K562 (cell line): ENCODE results near the gene ZNF74. TPM values are rescaled to one million over a fixed set of nuclear protein-coding genes. Genes with fewer than 3 reads are reported as not detected.
A peak's percentile ranks its signal among the peaks of the same experiment; 100 is the strongest.

Experiments used
- ATAC-seq: fragments of 200-7000 bp; cut with Tn5 transposase; 3 replicates; pipeline ENCODE4 v1.9.1; 2020; ENCODE audit warnings: moderate library complexity
- BruUV-seq: library from RNA; stranded (reverse); fragments of 400-500 nt; replicated peaks from 2 replicates; lab custom pipeline; 2021; lab: Mats Ljungman, UMichigan
- CTCF ChIA-PET: fragments of 300-600 bp; formaldehyde crosslinking; extraction: SDS; loops from one replicate; lab custom pipeline; 2021; ENCODE audit warnings: low intra/inter-chr PET ratio; lab: Yijun Ruan, JAX
- POLR2A ChIA-PET: fragments of 300-600, 350-650 bp; sonication (Branson Sonifier 250); formaldehyde crosslinking; extraction: SDS; loops from one replicate; lab custom pipeline; 2021; ENCODE audit warnings: antibody characterized with exemption, inconsistent platforms; lab: Yijun Ruan, JAX
- DNase-seq, 4 experiments: peaks; one replicate each; pipeline versions ENCODE4 v3.0.0 to v3.0.0-alpha.2; 2011 to 2018; ENCODE audit warnings: low spot score in 3 of 4, mixed read lengths in 3 of 4; ENCODE audit errors: extremely low read depth in 1 of 4
- FAIRE-seq: peaks from 2 replicates; lab custom pipeline; 2011; peaks lifted over from hg19 to GRCh38; lab: Jason Lieb, UNC
- H2AFZ ChIP-seq: 2 replicates; pipeline ENCODE4 v1.6.0; 2011; ENCODE audit warnings: low read depth, low read length, control low read depth, inconsistent platforms
- H3K27ac ChIP-seq: fragments of 200-600 bp; 3 replicates; pipeline ENCODE4 v1.8.0; 2011; ENCODE audit warnings: low read depth, mild to moderate bottlenecking, control low read depth, inconsistent platforms, low read length, moderate library complexity, mixed read lengths; ENCODE audit errors: extremely low read depth
- H3K27me3 ChIP-seq, 2 experiments: fragments of 300-600 bp in 1 of 2; 2 replicates in 1 of 2; 3 replicates in 1 of 2; pipeline versions ENCODE4 v1.6.0 to v1.8.0; 2011; ENCODE audit warnings: inconsistent platforms in 2 of 2, low read length in 2 of 2, mild to moderate bottlenecking in 1 of 2, mixed read lengths in 1 of 2, moderate library complexity in 1 of 2; ENCODE audit not compliant: control insufficient read depth in 2 of 2, insufficient read depth in 2 of 2
- H3K36me3 ChIP-seq: fragments of 300-600 bp; 3 replicates; pipeline ENCODE4 v1.8.0; 2011; ENCODE audit warnings: mild to moderate bottlenecking, low read length, inconsistent platforms; ENCODE audit not compliant: control insufficient read depth, insufficient read depth
- H3K4me1 ChIP-seq, 2 experiments: fragments of 200-600 bp in 1 of 2; replicated peaks in 1 of 2; 2 replicates in 1 of 2; 3 replicates in 1 of 2; pipeline versions ENCODE4 v1.5.1 to v1.8.0; 2011; ENCODE audit warnings: inconsistent platforms in 2 of 2, low read length in 2 of 2, mild to moderate bottlenecking in 1 of 2, mixed read lengths in 1 of 2, moderate library complexity in 1 of 2; ENCODE audit not compliant: control insufficient read depth in 2 of 2, insufficient read depth in 2 of 2
- H3K4me2 ChIP-seq: 2 replicates; pipeline ENCODE4 v1.6.1; 2011; ENCODE audit warnings: low read length, control low read depth, inconsistent platforms, mixed read lengths; ENCODE audit not compliant: insufficient read depth
- H3K4me3 ChIP-seq: fragments of 200-600 bp; sonication (generic), shearing (Covaris generic); 2 replicates; pipeline ENCODE4 v1.5.1; 2016; ENCODE audit warnings: control low read depth, inconsistent platforms
- H3K79me2 ChIP-seq: fragments of 200-600 bp; 3 replicates; pipeline ENCODE4 v1.8.0; 2011; ENCODE audit warnings: low read length, inconsistent platforms; ENCODE audit not compliant: control insufficient read depth, insufficient read depth
- H3K9ac ChIP-seq, 2 experiments: 2 replicates each; pipeline versions ENCODE4 v1.6.0 to v1.6.1; 2011; ENCODE audit warnings: low read depth in 2 of 2, low read length in 2 of 2, control low read depth in 1 of 2, inconsistent platforms in 1 of 2, mild to moderate bottlenecking in 1 of 2, mixed read lengths in 1 of 2; ENCODE audit not compliant: insufficient read depth in 1 of 2
- H3K9me1 ChIP-seq: one replicate; pipeline ENCODE4 v1.6.0; 2011; ENCODE audit warnings: inconsistent platforms, mild to moderate bottlenecking, low read length, moderate library complexity; ENCODE audit not compliant: control insufficient read depth, insufficient read depth
- H3K9me3 ChIP-seq: replicated peaks from 2 replicates; pipeline ENCODE4 v1.5.1; 2011; ENCODE audit warnings: low read depth, low read length, inconsistent platforms; ENCODE audit not compliant: control insufficient read depth, insufficient read depth
- H4K20me1 ChIP-seq: replicated peaks from 2 replicates; pipeline ENCODE4 v1.6.1; 2011; ENCODE audit warnings: low read length, inconsistent platforms, mixed read lengths; ENCODE audit not compliant: control insufficient read depth, insufficient read depth
- ASH1L ChIP-seq: fragments of 450-650 bp; IDR thresholded peaks from 2 replicates; pipeline ENCODE4 v1.6.1; 2018; ENCODE audit warnings: borderline replicate concordance, mild to moderate bottlenecking, low read depth; ENCODE audit not compliant: partially characterized antibody
- CEBPB ChIP-seq: fragments of 450-650 bp; IDR thresholded peaks from 2 replicates; pipeline ENCODE4 v1.6.1; 2016; ENCODE audit warnings: missing genetic modification characterization, missing compliant biosample characterization
- FOXP4 ChIP-seq: sonication (generic); formaldehyde crosslinking; IDR thresholded peaks from 2 replicates; pipeline ENCODE4 v1.8.0; 2022; ENCODE audit warnings: mild to moderate bottlenecking, missing genetic modification reagents, borderline replicate concordance
- HOXB6 ChIP-seq: fragments of 250-450 bp; sonication (Bioruptor Pico); IDR thresholded peaks from 2 replicates; pipeline ENCODE4 v1.5.1; 2022; ENCODE audit warnings: mild to moderate bottlenecking, borderline replicate concordance
- KLF1 ChIP-seq: fragments of 450-650 bp; IDR thresholded peaks from 2 replicates; pipeline ENCODE4 v1.6.1; 2016; ENCODE audit warnings: missing genetic modification characterization, missing compliant biosample characterization
- KLF10 ChIP-seq: fragments of 250-450 bp; sonication (Bioruptor Pico); IDR thresholded peaks from 2 replicates; pipeline ENCODE4 v1.6.1; 2021; ENCODE audit warnings: matching md5 sums
- MAX ChIP-seq: sonication (generic); formaldehyde crosslinking; IDR thresholded peaks from 2 replicates; pipeline ENCODE4 v1.9.0; 2022; ENCODE audit warnings: mild to moderate bottlenecking, missing genetic modification reagents
- NCOA1 ChIP-seq: fragments of 450-650 bp; IDR thresholded peaks from 2 replicates; pipeline ENCODE4 v1.6.1; 2016; ENCODE audit warnings: low read depth
- SRF ChIP-seq, 2 experiments: fragments of 250-450, 450-650 bp in 1 of 2; sonication (Bioruptor Pico) in 1 of 2; sonication (generic) in 1 of 2; formaldehyde crosslinking; IDR thresholded peaks; 2 replicates each; pipeline versions ENCODE4 v1.5.0 to v1.5.1; 2020 to 2022; ENCODE audit warnings: mild to moderate bottlenecking in 1 of 2, missing genetic modification reagents in 1 of 2
- TEAD4 ChIP-seq, 2 experiments: sonication (generic) in 1 of 2; formaldehyde crosslinking in 1 of 2; IDR thresholded peaks; 2 replicates each; pipeline versions ENCODE4 v1.6.1 to v1.8.0; 2012 to 2022; ENCODE audit warnings: borderline replicate concordance in 1 of 2, inconsistent platforms in 1 of 2, low read length in 1 of 2, mild to moderate bottlenecking in 1 of 2, missing genetic modification reagents in 1 of 2
- WGBS: fragments of 100-300 bp; shearing (Covaris generic); methylation state at CpG from one replicate; pipeline ENCODE4 v1.1.6; 2016; ENCODE audit warnings: low coverage, mixed read lengths; ENCODE audit not compliant: insufficient coverage; ENCODE audit errors: missing lambda C conversion rate; 5-methylcytosine and 5-hydroxymethylcytosine counted together
- in situ Hi-C: fragments of 300-500 bp; cut with MboI; formaldehyde crosslinking; loops from 4 replicates; pipeline ENCODE4 v1.15.0; 2018; ENCODE audit warnings: inconsistent platforms, mixed read lengths
- intact Hi-C: fragments of 100-400 bp; cut with micrococcal nuclease; formaldehyde crosslinking; loops from 2 replicates; pipeline ENCODE4 v1.14.2; 2022
- polyA plus RNA-seq, 8 experiments: library from polyadenylated mRNA; depleted of rRNA in 4 of 8; stranded (reverse) in 5 of 8; unstranded in 3 of 8; fragments of >200 nt; fragmentation: Nextera tagmentation in 2 of 8; fragmentation: Illumina TruSeq in 1 of 8; extraction: Ambion mirVana in 2 of 8; extraction: Trizol in 1 of 8; gene quantifications; 2 replicates each; pipeline versions ENCODE4 v1.2.1 to v1.2.3, GENCODE V29; 2011 to 2014; ENCODE audit warnings: inconsistent platforms in 1 of 8, missing spikeins in 1 of 8
- total RNA-seq, 7 experiments: library from RNA; depleted of rRNA in 6 of 7; stranded (reverse); fragments of >200 nt in 6 of 7; fragmentation: Illumina TruSeq in 2 of 7; extraction: Trizol in 2 of 7; gene quantifications; 2 replicates each; pipeline versions ENCODE4 v1.2.1 to v1.2.3, GENCODE V29; 2011 to 2021; ENCODE audit warnings: low replicate concordance in 1 of 7
- TF ChIP-seq, protein P1 (sequence below): fragments of 250-450 bp; sonication (Bioruptor Pico); IDR thresholded peaks from 2 replicates; pipeline ENCODE4 v1.5.1; 2021; ENCODE audit warnings: mild to moderate bottlenecking
- TF ChIP-seq, protein P2 (sequence below): fragments of 250-450 bp; sonication (Bioruptor Pico); IDR thresholded peaks from 2 replicates; pipeline ENCODE4 v1.4.0; 2020

Gene ZNF74
- total and polyA plus RNA-seq, 9 of the 15 experiments (the other 6 are each of a cell fraction or from before 2014, with no cell fraction given), result 2.4 to 53.5 (median 31.5) TPM

GRCh38 chr22:20384865-20385264 lies 9.1 kb upstream of the ZNF74 start:
- FAIRE-seq, result no peak
- ChIA-PET POLR2A (interaction anchor here (0.7 to 4.0 kb wide), 5 partner anchors 8 to 44 kb away, joined by 3 to 32 read pairs (median 3); partner anchors contain the start of gene ZNF74), CTCF (no interaction called here)
- BruUV-seq, result no TSS peak
- Histone ChIP-seq H3K79me2 (no peaks in the 10 kb centered on the region), H3K27ac (no peak overlapping the region), H3K9ac (no peak overlapping the region), H3K27me3 (peaks cover 45 to 47% of the 10 kb centered on the region in 2 experiments), H3K36me3 (no peaks in the 10 kb centered on the region), H3K4me2 (no peak overlapping the region), H3K4me3 (no peak overlapping the region), H2AFZ (no peak overlapping the region), H3K9me3 (peaks cover 7% of the 10 kb centered on the region), H3K4me1 (no peaks in the 10 kb centered on the region), H3K9me1 (no peaks in the 10 kb centered on the region), H4K20me1 (no peaks in the 10 kb centered on the region)
- no peak for ATAC-seq
- in situ Hi-C loops (no loop called here), intact Hi-C loops (no loop called here)
- TF ChIP-seq SRF (CRISPR knock-in tag; IDR thresholded peaks at IDR 0.05) (no peak), KLF10 (no peak), HOXB6 (CRISPR knock-in tag) (0 out of 2 replicates have a peak, but pooled peaks have one; percentile 41), NCOA1 (no peak), FOXP4 (CRISPR knock-in tag) (no peak), CEBPB (tag) (no peak), KLF1 (tag) (peak; percentile 71), ASH1L (no peak), MAX (CRISPR knock-in tag) (no peak), TEAD4 (IDR thresholded peaks at IDR 0.05; ENCODE audit: low read length) (no peak), TEAD4 (CRISPR knock-in tag; IDR thresholded peaks at IDR 0.05; ENCODE audit: borderline replicate concordance) (peak; percentile 54; the same call in 1 of the 2 replicates)
- TF ChIP-seq, protein P1, sequence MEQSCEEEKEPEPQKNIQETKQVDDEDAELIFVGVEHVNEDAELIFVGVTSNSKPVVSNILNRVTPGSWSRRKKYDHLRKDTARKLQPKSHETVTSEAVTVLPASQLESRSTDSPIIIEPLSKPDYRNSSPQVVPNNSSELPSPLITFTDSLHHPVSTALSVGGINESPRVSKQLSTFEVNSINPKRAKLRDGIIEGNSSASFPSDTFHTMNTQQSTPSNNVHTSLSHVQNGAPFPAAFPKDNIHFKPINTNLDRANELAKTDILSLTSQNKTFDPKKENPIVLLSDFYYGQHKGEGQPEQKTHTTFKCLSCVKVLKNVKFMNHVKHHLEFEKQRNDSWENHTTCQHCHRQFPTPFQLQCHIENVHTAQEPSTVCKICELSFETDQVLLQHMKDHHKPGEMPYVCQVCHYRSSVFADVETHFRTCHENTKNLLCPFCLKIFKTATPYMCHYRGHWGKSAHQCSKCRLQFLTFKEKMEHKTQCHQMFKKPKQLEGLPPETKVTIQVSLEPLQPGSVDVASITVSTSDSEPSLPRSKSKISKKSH, result peak; percentile 67; the same call in 1 of the 2 replicates
- TF ChIP-seq, protein P2, sequence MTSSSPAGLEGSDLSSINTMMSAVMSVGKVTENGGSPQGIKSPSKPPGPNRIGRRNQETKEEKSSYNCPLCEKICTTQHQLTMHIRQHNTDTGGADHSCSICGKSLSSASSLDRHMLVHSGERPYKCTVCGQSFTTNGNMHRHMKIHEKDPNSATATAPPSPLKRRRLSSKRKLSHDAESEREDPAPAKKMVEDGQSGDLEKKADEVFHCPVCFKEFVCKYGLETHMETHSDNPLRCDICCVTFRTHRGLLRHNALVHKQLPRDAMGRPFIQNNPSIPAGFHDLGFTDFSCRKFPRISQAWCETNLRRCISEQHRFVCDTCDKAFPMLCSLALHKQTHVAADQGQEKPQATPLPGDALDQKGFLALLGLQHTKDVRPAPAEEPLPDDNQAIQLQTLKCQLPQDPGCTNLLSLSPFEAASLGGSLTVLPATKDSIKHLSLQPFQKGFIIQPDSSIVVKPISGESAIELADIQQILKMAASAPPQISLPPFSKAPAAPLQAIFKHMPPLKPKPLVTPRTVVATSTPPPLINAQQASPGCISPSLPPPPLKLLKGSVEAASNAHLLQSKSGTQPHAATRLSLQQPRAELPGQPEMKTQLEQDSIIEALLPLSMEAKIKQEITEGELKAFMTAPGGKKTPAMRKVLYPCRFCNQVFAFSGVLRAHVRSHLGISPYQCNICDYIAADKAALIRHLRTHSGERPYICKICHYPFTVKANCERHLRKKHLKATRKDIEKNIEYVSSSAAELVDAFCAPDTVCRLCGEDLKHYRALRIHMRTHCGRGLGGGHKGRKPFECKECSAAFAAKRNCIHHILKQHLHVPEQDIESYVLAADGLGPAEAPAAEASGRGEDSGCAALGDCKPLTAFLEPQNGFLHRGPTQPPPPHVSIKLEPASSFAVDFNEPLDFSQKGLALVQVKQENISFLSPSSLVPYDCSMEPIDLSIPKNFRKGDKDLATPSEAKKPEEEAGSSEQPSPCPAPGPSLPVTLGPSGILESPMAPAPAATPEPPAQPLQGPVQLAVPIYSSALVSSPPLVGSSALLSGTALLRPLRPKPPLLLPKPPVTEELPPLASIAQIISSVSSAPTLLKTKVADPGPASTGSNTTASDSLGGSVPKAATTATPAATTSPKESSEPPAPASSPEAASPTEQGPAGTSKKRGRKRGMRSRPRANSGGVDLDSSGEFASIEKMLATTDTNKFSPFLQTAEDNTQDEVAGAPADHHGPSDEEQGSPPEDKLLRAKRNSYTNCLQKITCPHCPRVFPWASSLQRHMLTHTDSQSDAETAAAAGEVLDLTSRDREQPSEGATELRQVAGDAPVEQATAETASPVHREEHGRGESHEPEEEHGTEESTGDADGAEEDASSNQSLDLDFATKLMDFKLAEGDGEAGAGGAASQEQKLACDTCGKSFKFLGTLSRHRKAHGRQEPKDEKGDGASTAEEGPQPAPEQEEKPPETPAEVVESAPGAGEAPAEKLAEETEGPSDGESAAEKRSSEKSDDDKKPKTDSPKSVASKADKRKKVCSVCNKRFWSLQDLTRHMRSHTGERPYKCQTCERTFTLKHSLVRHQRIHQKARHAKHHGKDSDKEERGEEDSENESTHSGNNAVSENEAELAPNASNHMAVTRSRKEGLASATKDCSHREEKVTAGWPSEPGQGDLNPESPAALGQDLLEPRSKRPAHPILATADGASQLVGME (CRISPR knock-in tag), result no peak
- WGBS, result 2% methylated on average over 6 of the region's 6 CpGs
- no peak for DNase-seq
